Kidney epithelial cell (primary cell): ENCODE data around the gene HES7. TPM values are rescaled to one million over a fixed set of nuclear protein-coding genes. Genes with fewer than 3 reads are reported as not detected.

Source experiments
- DNase-seq: peaks from one replicate; pipeline ENCODE4 v3.0.0-alpha.2; 2010; ENCODE audit warnings: low read depth
- H3K27me3 ChIP-seq: 2 replicates; pipeline ENCODE4 v1.6.0; 2011; ENCODE audit warnings: low read length; ENCODE audit not compliant: control insufficient read depth, insufficient read depth
- H3K36me3 ChIP-seq: 2 replicates; pipeline ENCODE4 v1.5.1; 2011; ENCODE audit warnings: low read length; ENCODE audit not compliant: control insufficient read depth, insufficient read depth
- H3K4me3 ChIP-seq: 2 replicates; pipeline ENCODE4 v1.5.1; 2011; ENCODE audit warnings: low read depth, mild to moderate bottlenecking, control low read depth, low read length
- total RNA-seq: library from RNA; depleted of rRNA; stranded (reverse); fragments of >200 nt; gene quantifications from 2 replicates; pipeline ENCODE4 v1.2.3, GENCODE V29; 2015
- TF ChIP-seq, protein P1 (sequence below): IDR thresholded peaks from 2 replicates; pipeline ENCODE4 v1.5.1; 2011; ENCODE audit warnings: mild to moderate bottlenecking, moderate library complexity, low read length, control low read depth, inconsistent platforms; ENCODE audit not compliant: insufficient read depth, poor library complexity, severe bottlenecking

Gene HES7
- total RNA-seq, 1 donor from 2014 or later: not detected

DNA sequence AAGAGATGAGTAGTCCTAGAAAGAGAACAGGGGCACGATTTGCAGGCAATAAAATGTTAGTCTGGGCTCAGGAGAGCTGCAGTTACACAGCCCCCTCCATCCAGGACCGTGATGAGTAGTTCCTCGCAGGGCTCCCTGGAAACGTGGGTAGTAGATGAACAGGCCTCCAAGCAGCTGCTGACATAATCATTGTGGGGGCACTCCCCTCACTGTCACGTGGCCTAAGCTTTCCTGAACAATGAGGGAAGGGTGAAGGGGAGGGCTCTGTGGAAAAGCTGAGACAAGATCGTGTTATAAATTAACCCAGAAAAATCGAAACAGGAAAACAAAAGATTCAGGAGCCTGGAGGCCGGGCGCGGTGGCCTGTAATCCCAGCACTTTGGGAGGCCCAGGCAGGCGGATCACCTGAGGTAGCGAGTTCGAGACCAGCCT lies 29.6 kb upstream of the HES7 start:
- Histone ChIP-seq H3K36me3 (peaks cover 3% of the 10 kb centered on the region), H3K4me3 (no peak overlapping the region), H3K27me3 (no peaks in the 10 kb centered on the region)
- TF ChIP-seq, protein P1, sequence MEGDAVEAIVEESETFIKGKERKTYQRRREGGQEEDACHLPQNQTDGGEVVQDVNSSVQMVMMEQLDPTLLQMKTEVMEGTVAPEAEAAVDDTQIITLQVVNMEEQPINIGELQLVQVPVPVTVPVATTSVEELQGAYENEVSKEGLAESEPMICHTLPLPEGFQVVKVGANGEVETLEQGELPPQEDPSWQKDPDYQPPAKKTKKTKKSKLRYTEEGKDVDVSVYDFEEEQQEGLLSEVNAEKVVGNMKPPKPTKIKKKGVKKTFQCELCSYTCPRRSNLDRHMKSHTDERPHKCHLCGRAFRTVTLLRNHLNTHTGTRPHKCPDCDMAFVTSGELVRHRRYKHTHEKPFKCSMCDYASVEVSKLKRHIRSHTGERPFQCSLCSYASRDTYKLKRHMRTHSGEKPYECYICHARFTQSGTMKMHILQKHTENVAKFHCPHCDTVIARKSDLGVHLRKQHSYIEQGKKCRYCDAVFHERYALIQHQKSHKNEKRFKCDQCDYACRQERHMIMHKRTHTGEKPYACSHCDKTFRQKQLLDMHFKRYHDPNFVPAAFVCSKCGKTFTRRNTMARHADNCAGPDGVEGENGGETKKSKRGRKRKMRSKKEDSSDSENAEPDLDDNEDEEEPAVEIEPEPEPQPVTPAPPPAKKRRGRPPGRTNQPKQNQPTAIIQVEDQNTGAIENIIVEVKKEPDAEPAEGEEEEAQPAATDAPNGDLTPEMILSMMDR: no peak
- DNase-seq: peak; percentile 95

DNA sequence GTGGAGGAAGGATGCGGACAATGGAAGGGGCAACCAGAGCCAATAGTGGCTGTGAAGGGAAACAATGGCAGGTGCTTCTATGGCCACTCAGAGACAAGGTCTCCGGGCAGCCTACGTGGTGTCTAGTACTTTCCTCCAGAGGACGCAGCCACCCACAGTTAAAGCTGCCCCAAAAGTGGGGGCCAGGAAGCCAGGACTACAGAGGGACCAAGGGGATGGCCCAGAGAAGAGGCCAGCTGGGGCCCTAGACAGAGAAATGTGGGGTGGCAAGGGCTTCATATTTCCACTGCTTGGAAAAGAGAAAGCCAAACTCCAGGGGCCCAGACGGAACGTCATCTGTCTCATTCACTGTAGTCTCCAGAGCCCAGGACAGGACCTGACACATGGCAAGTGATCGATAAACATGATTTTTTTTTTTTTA lies 29.1 kb upstream of the HES7 start:
- no peak for DNase-seq
- no peak overlapping the region for H3K4me3 ChIP-seq
- peaks cover 2% of the 10 kb centered on the region for H3K36me3 ChIP-seq
- TF ChIP-seq, protein P1: no peak
- H3K27me3 ChIP-seq: no peaks in the 10 kb centered on the region

DNA sequence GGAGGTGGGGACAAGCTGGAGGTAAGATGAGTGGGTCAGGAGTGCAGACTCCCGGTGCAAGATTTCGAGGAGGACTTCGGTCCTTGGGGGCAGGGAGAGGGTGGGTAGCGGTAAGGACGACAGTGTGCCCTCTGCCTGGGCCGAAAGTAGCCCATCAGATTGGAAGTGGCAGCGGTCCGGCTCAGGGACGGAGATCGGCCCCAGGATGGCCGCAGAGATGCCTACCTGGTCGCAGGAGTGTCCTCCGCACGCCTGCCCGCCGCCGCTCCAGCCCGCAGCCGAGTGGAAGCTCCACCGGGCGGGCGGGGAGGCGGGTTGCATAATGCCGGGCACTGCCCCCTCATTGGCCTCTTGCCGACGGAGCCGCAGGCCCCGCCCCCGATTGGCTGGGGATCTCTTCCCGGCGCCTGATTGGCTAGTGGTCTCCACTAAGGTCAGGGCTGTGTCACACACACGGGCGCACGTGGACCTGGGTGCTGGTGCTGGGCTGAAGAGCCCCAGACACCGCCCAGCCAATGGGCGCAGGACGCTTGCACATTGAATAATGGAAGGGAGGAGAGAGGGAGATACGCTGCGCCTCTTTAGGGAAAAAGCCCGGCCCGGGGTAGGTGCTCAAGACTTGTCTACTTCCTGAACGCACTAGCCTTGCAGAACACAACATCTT lies 28.3 kb upstream of the HES7 start, which contains the start of gene PER1:
Gene PER1 (minus strand): TSS at position 293 of the 664 bp plus-strand sequence. CDS start 1,698 bp downstream, outside the sequence.
- TF ChIP-seq, protein P1: no peak
- peak; percentile 81 for DNase-seq
- H3K27me3 ChIP-seq: no peaks in the 10 kb centered on the region

DNA sequence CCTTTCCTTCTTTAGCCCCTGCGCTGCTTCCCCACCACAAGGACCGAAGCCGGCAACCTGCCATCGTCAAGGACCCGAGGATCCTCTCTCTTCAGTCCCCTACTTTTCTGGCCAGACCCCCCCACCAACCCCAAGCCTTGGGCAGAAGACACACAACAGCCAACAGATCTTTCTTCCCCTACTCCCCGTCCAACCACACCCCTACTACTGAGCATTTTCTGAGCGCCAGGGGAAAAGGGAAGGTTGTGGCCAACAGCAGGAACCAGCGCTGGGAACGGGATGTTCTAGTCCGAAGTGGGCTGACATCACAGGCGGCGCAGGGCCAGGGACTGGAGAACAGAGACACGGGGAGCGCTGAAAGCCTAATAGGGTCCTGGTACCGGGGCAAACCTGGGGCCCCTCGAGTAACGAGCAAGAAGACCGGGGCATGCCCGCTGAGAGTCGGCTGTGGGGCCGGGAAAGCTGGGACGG lies 27.8 kb upstream of the HES7 start:
- peaks cover 2% of the 10 kb centered on the region for H3K36me3 ChIP-seq
- no peaks in the 10 kb centered on the region for H3K27me3 ChIP-seq
- DNase-seq: no peak
- TF ChIP-seq, protein P1: no peak
- peak overlapping the region; percentile 62 for H3K4me3 ChIP-seq

More for the DNA sequence above, 28.3 kb upstream of the HES7 start, which contains the start of gene PER1:
- H3K4me3 ChIP-seq: peak within 1 kb of the TSS; percentile 62
- peaks cover 2% of the 10 kb centered on the region for H3K36me3 ChIP-seq

DNA sequence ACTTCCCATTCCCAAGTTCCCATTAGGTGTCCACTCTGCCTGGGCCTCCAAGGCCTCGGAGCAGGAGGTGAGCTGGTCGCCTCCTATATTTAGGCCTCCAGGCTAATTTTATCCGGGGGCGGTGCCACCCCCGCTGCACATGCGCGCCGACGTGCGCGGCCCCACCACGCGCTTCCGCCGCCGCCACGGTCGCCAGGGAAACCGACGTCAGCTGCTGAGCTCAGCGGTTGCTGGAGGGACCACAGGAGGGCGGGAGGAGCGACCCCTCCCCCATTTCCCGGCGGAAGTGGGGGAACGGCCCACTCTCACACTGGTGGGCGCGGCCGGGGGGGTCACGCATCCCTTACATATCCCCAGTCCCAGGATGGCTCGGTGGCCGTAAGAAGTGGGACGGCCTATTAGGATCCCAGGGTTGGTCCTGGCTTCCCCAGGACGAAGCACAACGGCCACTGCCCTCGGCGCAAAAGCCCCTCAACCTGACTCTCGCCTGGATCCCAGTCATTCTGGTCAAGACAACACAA lies 27.3 kb upstream of the HES7 start:
- H3K27me3 ChIP-seq: no peaks in the 10 kb centered on the region
- H3K36me3 ChIP-seq: peaks cover 4% of the 10 kb centered on the region
- H3K4me3 ChIP-seq: peak overlapping the region; percentile 62
- TF ChIP-seq, protein P1: no peak
- DNase-seq: no peak
